Ishikawa (cell line): Measurements from ENCODE around the gene SIKE1.

ENCODE experiments used
- CEBPB ChIP-seq: IDR thresholded peaks from 2 replicates; pipeline ENCODE4 v1.6.1; 2012
- CREB1 ChIP-seq: IDR thresholded peaks from 2 replicates; pipeline ENCODE4 v1.6.1; 2012; ENCODE audit warnings: low read depth
- EGR1 ChIP-seq: IDR thresholded peaks from 2 replicates; pipeline ENCODE4 v1.6.1; 2012
- EP300 ChIP-seq: IDR thresholded peaks from 2 replicates; pipeline ENCODE4 v1.6.1; 2012; ENCODE audit warnings: borderline replicate concordance
- FOXM1 ChIP-seq: IDR thresholded peaks from 2 replicates; pipeline ENCODE4 v1.6.1; 2012; ENCODE audit warnings: low read depth, borderline replicate concordance
- MAX ChIP-seq: IDR thresholded peaks from 2 replicates; pipeline ENCODE4 v1.6.1; 2012
- NFIC ChIP-seq: IDR thresholded peaks from 2 replicates; pipeline ENCODE4 v1.6.1; 2012
- RAD21 ChIP-seq: IDR thresholded peaks from 2 replicates; pipeline ENCODE4 v1.6.1; 2012; ENCODE audit warnings: low read depth
- REST ChIP-seq: IDR thresholded peaks from 2 replicates; pipeline ENCODE4 v1.6.1; 2012; ENCODE audit warnings: low read depth, mild to moderate bottlenecking
- TAF1 ChIP-seq: IDR thresholded peaks from 2 replicates; pipeline ENCODE4 v1.6.1; 2012; ENCODE audit warnings: low read depth, mild to moderate bottlenecking
- TCF12 ChIP-seq: IDR thresholded peaks from 2 replicates; pipeline ENCODE4 v1.6.1; 2012; ENCODE audit warnings: low read depth
- TEAD4 ChIP-seq: IDR thresholded peaks from 2 replicates; pipeline ENCODE4 v1.6.1; 2012
- USF1 ChIP-seq: IDR thresholded peaks from 2 replicates; pipeline ENCODE4 v1.6.1; 2012
- YY1 ChIP-seq: IDR thresholded peaks from 2 replicates; pipeline ENCODE4 v1.6.1; 2012; ENCODE audit warnings: low read depth
- ZBTB7A ChIP-seq: IDR thresholded peaks from 2 replicates; pipeline ENCODE4 v1.6.1; 2012; ENCODE audit warnings: low read depth

SIKE1 gene

GRCh38 chr1:114729782-114730181 lies 50.7 kb downstream of the SIKE1 start:
- TF ChIP-seq ZBTB7A (no peak), USF1 (no peak)

- TF ChIP-seq FOXM1 (no peak), CREB1 (no peak), TCF12 (no peak), RAD21 (no peak), EGR1 (no peak), YY1 (no peak), REST (no peak), EP300 (no peak), MAX (no peak), TAF1 (no peak), ZBTB7A (no peak), CEBPB (no peak)
Observed at GRCh38 chr1:114728553-114728952, 51.9 kb downstream of the SIKE1 start.

- no peak for TF ChIP-seq YY1
- no peak for TF ChIP-seq TAF1
- TF ChIP-seq TCF12: no peak
- no peak for TF ChIP-seq ZBTB7A
- TF ChIP-seq REST: no peak
- no peak for TF ChIP-seq USF1
- TF ChIP-seq TEAD4: no peak
- no peak for TF ChIP-seq NFIC
- TF ChIP-seq FOXM1: no peak
- no peak for TF ChIP-seq RAD21
- no peak for TF ChIP-seq CEBPB
- no peak for TF ChIP-seq CREB1
- no peak for TF ChIP-seq MAX
- no peak for TF ChIP-seq EP300
- TF ChIP-seq EGR1: no peak
Observed at GRCh38 chr1:114725230-114725629, 55.3 kb downstream of the SIKE1 start.

GRCh38 chr1:114723915-114724314 lies 56.6 kb downstream of the SIKE1 start:
- TF ChIP-seq EGR1 (no peak), NFIC (no peak), MAX (no peak), EP300 (no peak), CREB1 (no peak), YY1 (no peak), FOXM1 (no peak), REST (no peak), CEBPB (no peak), TCF12 (no peak), RAD21 (no peak), ZBTB7A (no peak)

GRCh38 chr1:114723457-114723856 lies 57.0 kb downstream of the SIKE1 start:
- TF ChIP-seq FOXM1 (no peak), TCF12 (no peak), TAF1 (no peak), EP300 (no peak), EGR1 (no peak), RAD21 (no peak), MAX (no peak), TEAD4 (no peak), ZBTB7A (no peak), REST (no peak), CEBPB (no peak), CREB1 (no peak), YY1 (no peak), USF1 (no peak), NFIC (no peak)
